GM06990 (cell line): ENCODE data around the gene GRPEL1.

Experiments used
- DNase-seq: peaks from one replicate; pipeline ENCODE4 v3.0.0-alpha.2; 2011; ENCODE audit not compliant: insufficient read length; ENCODE audit errors: extremely low read depth
- H3K27me3 ChIP-seq: replicated peaks from 2 replicates; pipeline ENCODE4 v1.6.0; 2011; ENCODE audit warnings: low read length; ENCODE audit not compliant: control insufficient read depth, insufficient read depth
- H3K36me3 ChIP-seq: 2 replicates; pipeline ENCODE4 v1.5.1; 2011; ENCODE audit warnings: low read length; ENCODE audit not compliant: control insufficient read depth, insufficient read depth
- H3K4me3 ChIP-seq: replicated peaks from 2 replicates; pipeline ENCODE4 v1.5.1; 2011; ENCODE audit warnings: low read depth, mild to moderate bottlenecking, control low read depth, low read length
- TF ChIP-seq, protein P1 (sequence below): IDR thresholded peaks from 2 replicates; pipeline ENCODE4 v1.5.1; 2011; ENCODE audit warnings: low read length, control low read depth, mild to moderate bottlenecking, inconsistent platforms; ENCODE audit not compliant: insufficient read depth, poor library complexity, severe bottlenecking

GRPEL1 gene

DNA sequence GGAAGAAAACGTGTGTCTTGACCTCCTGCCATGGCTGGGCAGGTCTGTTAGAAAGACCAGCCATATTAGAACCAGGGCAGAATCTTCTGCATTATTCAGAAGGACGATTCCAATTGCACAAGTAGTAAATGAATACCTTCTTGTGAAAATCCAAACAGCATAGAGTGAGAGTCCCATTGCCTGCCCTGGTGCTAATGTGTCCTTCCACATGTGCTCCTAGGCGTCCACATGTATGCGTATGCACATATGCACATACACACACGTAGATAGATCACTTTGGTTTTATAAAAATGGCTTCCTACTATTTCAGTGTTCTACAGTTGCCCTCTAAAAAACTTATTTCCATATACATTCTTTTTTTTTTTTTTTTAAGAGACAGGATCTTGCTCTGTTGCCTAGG is 10.2 kb upstream of the GRPEL1 start:
- TF ChIP-seq, protein P1, sequence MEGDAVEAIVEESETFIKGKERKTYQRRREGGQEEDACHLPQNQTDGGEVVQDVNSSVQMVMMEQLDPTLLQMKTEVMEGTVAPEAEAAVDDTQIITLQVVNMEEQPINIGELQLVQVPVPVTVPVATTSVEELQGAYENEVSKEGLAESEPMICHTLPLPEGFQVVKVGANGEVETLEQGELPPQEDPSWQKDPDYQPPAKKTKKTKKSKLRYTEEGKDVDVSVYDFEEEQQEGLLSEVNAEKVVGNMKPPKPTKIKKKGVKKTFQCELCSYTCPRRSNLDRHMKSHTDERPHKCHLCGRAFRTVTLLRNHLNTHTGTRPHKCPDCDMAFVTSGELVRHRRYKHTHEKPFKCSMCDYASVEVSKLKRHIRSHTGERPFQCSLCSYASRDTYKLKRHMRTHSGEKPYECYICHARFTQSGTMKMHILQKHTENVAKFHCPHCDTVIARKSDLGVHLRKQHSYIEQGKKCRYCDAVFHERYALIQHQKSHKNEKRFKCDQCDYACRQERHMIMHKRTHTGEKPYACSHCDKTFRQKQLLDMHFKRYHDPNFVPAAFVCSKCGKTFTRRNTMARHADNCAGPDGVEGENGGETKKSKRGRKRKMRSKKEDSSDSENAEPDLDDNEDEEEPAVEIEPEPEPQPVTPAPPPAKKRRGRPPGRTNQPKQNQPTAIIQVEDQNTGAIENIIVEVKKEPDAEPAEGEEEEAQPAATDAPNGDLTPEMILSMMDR, result no peak
- no peak for DNase-seq
- Histone ChIP-seq H3K4me3 (no peak overlapping the region), H3K27me3 (no peaks in the 10 kb centered on the region; the same call in 1 of the 2 replicates), H3K36me3 (no peaks in the 10 kb centered on the region)

GRCh38 chr4:7077371-7077770 is 9.5 kb upstream of the GRPEL1 start:
- Histone ChIP-seq H3K4me3 (no peak overlapping the region), H3K36me3 (no peaks in the 10 kb centered on the region), H3K27me3 (no peaks in the 10 kb centered on the region; the same call in 1 of the 2 replicates)
- no peak for DNase-seq
- TF ChIP-seq, protein P1, result no peak

GRCh38 chr4:7076696-7077082 is 8.8 kb upstream of the GRPEL1 start:
- Histone ChIP-seq H3K4me3 (no peak overlapping the region), H3K36me3 (no peaks in the 10 kb centered on the region), H3K27me3 (no peaks in the 10 kb centered on the region; the same call in 1 of the 2 replicates)
- TF ChIP-seq, protein P1, result no peak
- DNase-seq, result no peak

DNA sequence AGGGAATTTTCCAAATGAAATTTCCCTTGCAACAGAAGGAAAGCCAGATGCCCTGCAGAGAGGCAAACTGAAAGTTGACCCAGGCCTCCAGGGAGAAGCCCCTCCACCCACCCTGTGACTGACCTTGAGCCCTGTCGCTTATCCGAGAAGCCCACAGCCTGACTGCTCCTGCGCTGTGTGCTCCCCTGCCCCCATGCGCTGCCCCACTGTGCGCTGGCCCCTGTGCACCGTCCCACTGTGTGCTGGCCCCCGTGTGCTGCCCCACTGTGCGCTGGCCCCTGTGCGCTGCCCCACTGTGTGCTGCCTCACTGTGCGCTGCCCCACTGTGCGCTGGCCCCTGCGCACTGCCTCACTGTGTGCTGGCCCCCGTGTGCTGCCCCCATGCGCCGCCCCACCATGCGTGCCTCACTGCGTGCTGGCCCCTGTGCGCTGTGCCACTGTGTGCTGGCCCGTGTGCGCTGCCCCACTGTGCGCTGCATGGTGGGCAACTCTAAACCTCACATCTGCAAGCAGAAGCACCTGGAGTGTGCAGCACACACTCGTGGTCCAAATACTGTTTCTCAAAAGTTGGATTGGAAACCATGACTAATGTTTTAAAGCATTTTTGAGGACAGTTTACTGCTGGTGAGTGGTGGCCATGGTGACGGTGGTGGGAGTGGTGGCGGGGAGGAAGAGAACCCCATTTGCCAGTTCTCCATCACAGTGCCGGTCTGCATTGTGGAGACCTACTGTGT is 8.3 kb upstream of the GRPEL1 start:
- H3K27me3 ChIP-seq, result no peaks in the 10 kb centered on the region; the same call in 1 of the 2 replicates
- DNase-seq, result no peak
- TF ChIP-seq, protein P1, result no peak

GRCh38 chr4:7074426-7074825 is 6.6 kb upstream of the GRPEL1 start:
- Histone ChIP-seq H3K36me3 (no peaks in the 10 kb centered on the region), H3K27me3 (no peaks in the 10 kb centered on the region; the same call in 1 of the 2 replicates), H3K4me3 (no peak overlapping the region)
- DNase-seq, result no peak
- TF ChIP-seq, protein P1, result no peak

More for the DNA sequence above, 8.3 kb upstream of the GRPEL1 start:
- Histone ChIP-seq H3K4me3 (no peak overlapping the region), H3K36me3 (no peaks in the 10 kb centered on the region)
